SK-N-MC (cell line): Measurements from ENCODE around the gene CYP19A1.
"Not testable (repeated sequence)": the region's sequence is repeated elsewhere in the genome, so short reads cannot be mapped to it uniquely, and the experiment has no call there.

Experiments used
- DNase-seq: peaks from one replicate; pipeline ENCODE4 v3.0.0-alpha.2; 2011; ENCODE audit warnings: low read depth, low spot score
- H3K27ac ChIP-seq: fragments of 200-600 bp; sonication (generic); 2 replicates; pipeline ENCODE4 v1.5.1; 2016; ENCODE audit warnings: mixed run types
- H3K36me3 ChIP-seq: fragments of 200-600 bp; sonication (generic); 2 replicates; pipeline ENCODE4 v1.6.1; 2017; ENCODE audit warnings: antibody characterized with exemption, low read length, mixed read lengths; ENCODE audit not compliant: insufficient read depth
- H3K4me3 ChIP-seq: fragments of 200-600 bp; sonication (generic); 2 replicates; pipeline ENCODE4 v1.5.1; 2016
- H3K9ac ChIP-seq: fragments of 200-600 bp; sonication (generic); 2 replicates; pipeline ENCODE4 v1.8.0; 2017; ENCODE audit warnings: mixed run types, mixed read lengths; ENCODE audit not compliant: insufficient read length
- H3K9me3 ChIP-seq: fragments of 200-600 bp; sonication (generic); 2 replicates; pipeline ENCODE4 v1.6.1; 2017; ENCODE audit warnings: low read depth, mild to moderate bottlenecking, antibody characterized with exemption, low read length, moderate library complexity, mixed read lengths
- EZH2 ChIP-seq: fragments of 200-600 bp; sonication (generic); IDR thresholded peaks from one replicate; pipeline ENCODE4 v1.6.1; 2017; ENCODE audit warnings: antibody characterized with exemption
- FOXP2 ChIP-seq: optimal IDR thresholded peaks from 2 replicates; pipeline ENCODE3; 2011; ENCODE audit warnings: mild to moderate bottlenecking, moderate library complexity; ENCODE audit not compliant: insufficient read depth; ENCODE audit errors: extremely low read length, control extremely low read depth
- POLR2AphosphoS5 ChIP-seq: IDR thresholded peaks from 2 replicates; pipeline ENCODE4 v1.6.1; 2012; ENCODE audit warnings: mild to moderate bottlenecking, low read depth, low read length, borderline replicate concordance

Gene CYP19A1

GRCh38 chr15:51267703-51268083, 70.7 kb downstream of the CYP19A1 start:
- peak overlapping the region; percentile 65 for H3K4me3 ChIP-seq
- no peak overlapping the region for H3K9ac ChIP-seq
- H3K9me3 ChIP-seq: no peaks in the 10 kb centered on the region
- H3K27ac ChIP-seq: no peak overlapping the region
- H3K36me3 ChIP-seq: no peaks in the 10 kb centered on the region
- no peak for DNase-seq
- TF ChIP-seq EZH2 (no peak), FOXP2 (no peak), POLR2AphosphoS5 (no peak)

DNA sequence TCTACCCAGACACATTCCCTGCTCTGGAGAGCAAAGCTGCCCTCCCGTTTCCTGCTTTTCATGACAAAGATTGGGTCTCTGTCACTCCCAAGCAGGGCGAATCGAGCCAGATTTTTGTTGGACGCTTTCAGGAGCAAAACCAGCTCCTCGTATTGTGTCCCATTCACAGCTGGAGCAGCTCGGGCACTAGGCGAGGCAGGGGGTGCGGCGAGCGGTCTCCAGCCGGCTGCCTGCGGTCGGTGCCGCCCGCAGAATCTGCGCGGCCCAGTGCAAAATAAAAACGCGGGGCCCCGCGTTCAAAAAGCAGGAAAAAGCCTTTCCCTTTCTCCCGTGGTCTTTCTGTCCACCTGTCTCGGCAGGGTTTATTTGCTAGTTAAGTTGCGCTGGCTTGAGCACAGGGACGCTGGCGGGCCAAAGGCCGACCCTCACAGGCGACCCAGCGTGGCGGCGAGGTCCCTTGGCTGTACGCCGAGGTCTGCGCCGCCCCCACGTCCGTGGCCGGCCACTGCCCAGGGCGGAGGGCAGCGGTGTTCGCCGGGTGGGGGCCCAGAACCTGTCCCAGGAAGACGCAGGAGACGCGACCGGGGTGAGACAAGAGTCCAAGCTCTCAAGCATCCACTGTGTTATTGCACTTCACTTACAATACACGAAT, 71.2 kb downstream of the CYP19A1 start:
- TF ChIP-seq POLR2AphosphoS5 (no peak), EZH2 (no peak), FOXP2 (no peak)
- H3K9ac ChIP-seq: no peak overlapping the region

DNA sequence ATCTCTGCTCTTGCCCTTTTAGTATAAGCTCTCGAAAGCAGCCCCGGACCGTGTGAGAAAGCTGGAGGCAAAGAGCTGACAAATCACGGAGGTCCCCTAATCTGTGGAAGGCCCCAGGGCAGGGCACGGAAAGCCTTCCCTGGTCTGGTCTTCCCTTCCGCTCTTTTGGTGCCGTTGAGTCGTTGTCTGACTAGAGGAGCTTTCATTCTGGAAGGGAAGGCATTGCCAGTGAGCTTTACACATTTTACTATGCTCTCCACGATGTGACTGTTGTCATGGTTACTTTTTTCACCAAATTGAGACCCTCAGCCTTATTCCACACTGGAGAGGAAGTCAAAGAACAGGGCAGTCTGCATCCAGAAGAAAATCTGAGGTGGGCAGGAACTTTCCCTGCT, 71.7 kb downstream of the CYP19A1 start:
- no peaks in the 10 kb centered on the region for H3K9me3 ChIP-seq
- no peak overlapping the region for H3K9ac ChIP-seq
- DNase-seq: no peak
- TF ChIP-seq EZH2: no peak
- no peak for TF ChIP-seq POLR2AphosphoS5
- TF ChIP-seq FOXP2: no peak
- peak overlapping the region; percentile 65 for H3K4me3 ChIP-seq
- H3K27ac ChIP-seq: no peak overlapping the region
- H3K36me3 ChIP-seq: no peaks in the 10 kb centered on the region

More for the DNA sequence above, 71.2 kb downstream of the CYP19A1 start:
- Histone ChIP-seq H3K36me3 (no peaks in the 10 kb centered on the region), H3K9me3 (no peaks in the 10 kb centered on the region), H3K4me3 (peak overlapping the region; percentile 65), H3K27ac (no peak overlapping the region)
- no peak for DNase-seq

- DNase-seq: no peak
- Histone ChIP-seq H3K9ac (no peak overlapping the region), H3K36me3 (no peaks in the 10 kb centered on the region), H3K9me3 (no peaks in the 10 kb centered on the region), H3K4me3 (no peak overlapping the region), H3K27ac (no peak overlapping the region)
- no peak for TF ChIP-seq EZH2
- TF ChIP-seq POLR2AphosphoS5: no peak
- no peak for TF ChIP-seq FOXP2
Observed at GRCh38 chr15:51265037-51265555, 73.3 kb downstream of the CYP19A1 start.

- Histone ChIP-seq H3K9ac (no peak overlapping the region), H3K36me3 (no peaks in the 10 kb centered on the region), H3K4me3 (no peak overlapping the region), H3K27ac (no peak overlapping the region), H3K9me3 (no peaks in the 10 kb centered on the region)
- TF ChIP-seq POLR2AphosphoS5 (no peak), EZH2 (no peak), FOXP2 (no peak)
- DNase-seq: no peak
Observed at GRCh38 chr15:51263726-51264125, 74.7 kb downstream of the CYP19A1 start.

DNA sequence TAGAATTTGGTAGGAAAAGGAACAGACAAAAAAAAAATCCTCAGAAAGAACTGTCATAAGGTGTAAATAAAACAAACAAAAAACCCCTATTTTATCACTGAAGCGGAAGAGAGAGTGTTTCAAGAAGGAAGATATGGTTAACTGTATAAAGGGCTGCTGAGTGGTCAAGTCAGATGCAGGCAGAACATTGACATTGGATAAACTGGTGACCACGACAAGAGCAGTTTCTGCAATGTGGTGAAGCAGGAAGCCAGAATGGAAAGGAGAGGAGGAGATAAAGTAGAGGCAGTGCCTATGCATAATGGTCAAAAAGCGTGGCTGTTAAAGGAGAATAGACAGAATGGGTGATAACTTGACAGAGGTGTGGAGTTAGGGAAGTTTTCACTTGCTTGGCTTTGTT, 75.3 kb downstream of the CYP19A1 start:
- Histone ChIP-seq H3K9ac (no peak overlapping the region), H3K36me3 (no peaks in the 10 kb centered on the region), H3K9me3 (no peaks in the 10 kb centered on the region), H3K4me3 (no peak overlapping the region), H3K27ac (no peak overlapping the region)
- TF ChIP-seq EZH2 (no peak), FOXP2 (no peak), POLR2AphosphoS5 (no peak)
- no peak for DNase-seq

GRCh38 chr15:51262463-51262862, 75.9 kb downstream of the CYP19A1 start:
- TF ChIP-seq POLR2AphosphoS5: no peak
- no peak for TF ChIP-seq EZH2
- no peak for TF ChIP-seq FOXP2
- no peaks in the 10 kb centered on the region for H3K9me3 ChIP-seq

GRCh38 chr15:51261113-51261512, 77.3 kb downstream of the CYP19A1 start:
- H3K9me3 ChIP-seq, H3K4me3 ChIP-seq, H3K36me3 ChIP-seq, DNase-seq, H3K27ac ChIP-seq, H3K9ac ChIP-seq: not testable (repeated sequence)

More at GRCh38 chr15:51262463-51262862, 75.9 kb downstream of the CYP19A1 start:
- Histone ChIP-seq H3K27ac (no peak overlapping the region), H3K36me3 (no peaks in the 10 kb centered on the region), H3K9ac (no peak overlapping the region), H3K4me3 (no peak overlapping the region)
- no peak for DNase-seq

DNA sequence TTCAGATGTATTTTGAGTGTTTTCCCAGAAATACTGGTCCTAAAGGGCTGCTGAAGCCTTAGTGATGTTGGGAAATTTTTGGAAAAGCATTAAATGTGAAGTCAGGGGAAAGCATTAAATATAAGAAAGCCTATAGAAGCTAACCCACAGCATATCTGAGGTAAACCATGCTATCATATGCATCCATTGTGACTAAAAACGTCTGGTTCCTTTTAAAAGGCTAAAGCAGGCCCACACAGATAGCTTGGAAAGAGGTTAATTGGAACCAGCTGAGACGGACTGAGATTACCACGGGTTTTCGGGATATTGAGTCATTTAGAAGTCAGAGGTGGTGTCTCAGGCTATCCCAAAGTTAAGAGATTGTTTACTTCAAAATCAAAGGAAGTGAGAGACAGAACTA, 78.2 kb downstream of the CYP19A1 start:
- TF ChIP-seq POLR2AphosphoS5 (no peak), FOXP2 (no peak), EZH2 (no peak)
- Histone ChIP-seq H3K9me3 (no peaks in the 10 kb centered on the region), H3K9ac (no peak overlapping the region), H3K4me3 (no peak overlapping the region), H3K36me3 (no peaks in the 10 kb centered on the region), H3K27ac (no peak overlapping the region)
- no peak for DNase-seq
